ENCODE results near the gene LPO.
A peak's percentile ranks its signal among the peaks of the same experiment; 100 is the strongest.

LPO gene

DNA sequence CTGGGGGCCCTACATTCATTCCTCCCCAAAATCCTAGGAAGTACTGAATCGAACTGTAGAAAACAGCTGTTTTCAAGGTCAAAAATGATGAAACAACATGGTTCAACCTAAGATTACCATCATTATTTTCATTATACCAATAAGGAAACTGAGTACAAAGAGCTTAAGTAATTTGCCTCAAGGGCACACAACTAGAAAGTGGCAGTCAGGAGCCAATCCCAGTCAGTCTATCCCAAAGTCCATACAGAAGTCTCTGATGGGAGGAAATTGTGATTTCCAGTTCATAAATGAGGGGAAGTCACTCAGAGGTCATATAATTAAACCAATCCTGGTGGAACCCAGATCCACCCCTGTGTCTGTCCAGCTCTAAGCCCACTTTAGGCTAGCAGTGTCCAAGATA, 8.4 kb downstream of the LPO start:
- Histone ChIP-seq H3K36me3 (ENCODE audit: insufficient read depth, low read length) (no peaks in the 10 kb centered on the region), H3K27ac (ENCODE audit: low read depth, low read length) (no peak overlapping the region), H3K9me3 (ENCODE audit: low read length) (no peaks in the 10 kb centered on the region), H3K27me3 (ENCODE audit: control insufficient read depth in 1 of 2, insufficient read depth in 2 of 2, low read length in 2 of 2) (peaks cover 5 to 19% of the 10 kb centered on the region in 2 donors), H3K4me1 (ENCODE audit: insufficient read depth, low read length) (no peaks in the 10 kb centered on the region), H3K4me3 (ENCODE audit: low read depth in 1 of 2, low read length in 2 of 2) (no peak overlapping the region), H3K9ac (ENCODE audit: low read length) (no peak overlapping the region)

DNA sequence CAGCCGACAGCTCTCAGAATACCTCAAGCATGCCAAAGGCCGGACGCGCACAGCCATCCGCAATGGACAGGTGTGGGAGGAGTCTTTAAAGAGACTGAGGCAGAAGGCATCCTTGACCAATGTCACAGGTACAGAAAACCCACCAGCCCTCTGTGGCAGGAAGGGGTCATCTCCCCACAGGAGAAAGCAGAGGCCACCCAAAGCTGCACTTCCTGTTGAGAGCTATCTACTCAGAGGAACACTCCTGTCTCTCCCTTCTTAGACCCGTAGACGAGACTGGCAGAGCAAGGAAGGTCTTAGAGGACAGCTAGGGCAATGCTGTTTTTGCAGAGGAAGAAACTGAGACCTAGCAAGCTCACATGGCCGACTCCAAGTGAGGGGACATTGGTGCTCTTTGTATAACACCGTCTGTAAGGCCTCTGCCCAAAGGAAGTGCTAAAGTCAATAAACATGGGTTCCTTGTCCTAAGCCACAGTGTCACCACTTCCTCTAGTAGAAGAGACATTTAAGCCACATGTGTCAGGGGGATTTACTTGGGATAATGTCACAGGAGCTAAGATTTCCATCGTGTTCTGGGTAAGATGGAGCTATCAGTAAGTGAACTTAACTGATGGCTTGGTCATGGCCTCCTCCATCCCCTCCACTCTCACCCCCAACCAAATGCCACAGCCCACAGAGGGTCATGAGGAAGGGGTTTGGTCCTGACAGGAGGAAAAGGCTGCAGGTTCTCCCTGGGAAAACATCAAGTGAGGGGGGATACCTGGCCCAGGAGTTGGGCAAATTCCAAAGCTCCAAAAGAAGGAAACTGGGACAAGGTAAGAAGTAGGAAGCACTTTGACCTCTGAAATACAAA, 9.4 kb downstream of the LPO start:
- Histone ChIP-seq H3K9ac (ENCODE audit: low read length) (no peak overlapping the region), H3K4me3 (ENCODE audit: low read depth in 1 of 2, low read length in 2 of 2) (no peak overlapping the region), H3K27me3 (ENCODE audit: control insufficient read depth in 1 of 2, insufficient read depth in 2 of 2, low read length in 2 of 2) (peaks cover 2 to 22% of the 10 kb centered on the region in 2 donors), H3K4me1 (ENCODE audit: insufficient read depth, low read length) (no peaks in the 10 kb centered on the region), H3K9me3 (ENCODE audit: low read length) (no peaks in the 10 kb centered on the region), H3K36me3 (ENCODE audit: insufficient read depth, low read length) (no peaks in the 10 kb centered on the region), H3K27ac (ENCODE audit: low read depth, low read length) (no peak overlapping the region)

GRCh38 chr17:58248955-58249269, 10.5 kb downstream of the LPO start:
- H3K9ac ChIP-seq (ENCODE audit: low read length) = no peak overlapping the region
- H3K4me3 ChIP-seq (ENCODE audit: low read depth in 1 of 2, low read length in 2 of 2) = peak overlapping the region in 1 of 2 donors; percentile 58

GRCh38 chr17:58249270-58250133, 11.1 kb downstream of the LPO start:
- peaks cover 0 to 22% of the 10 kb centered on the region in 2 donors for H3K27me3 ChIP-seq (ENCODE audit: control insufficient read depth in 1 of 2, insufficient read depth in 2 of 2, low read length in 2 of 2)
- H3K4me1 ChIP-seq (ENCODE audit: insufficient read depth, low read length) = no peaks in the 10 kb centered on the region
- no peaks in the 10 kb centered on the region for H3K36me3 ChIP-seq (ENCODE audit: insufficient read depth, low read length)
- peak overlapping the region; percentile 29 to 58 for H3K4me3 ChIP-seq (ENCODE audit: low read depth in 1 of 2, low read length in 2 of 2)
- no peaks in the 10 kb centered on the region for H3K9me3 ChIP-seq (ENCODE audit: low read length)
- no peak overlapping the region for H3K27ac ChIP-seq (ENCODE audit: low read depth, low read length)
- H3K9ac ChIP-seq (ENCODE audit: low read length) = no peak overlapping the region

More at GRCh38 chr17:58248955-58249269, 10.5 kb downstream of the LPO start:
- Histone ChIP-seq H3K27ac (ENCODE audit: low read depth, low read length) (no peak overlapping the region), H3K4me1 (ENCODE audit: insufficient read depth, low read length) (no peaks in the 10 kb centered on the region), H3K36me3 (ENCODE audit: insufficient read depth, low read length) (no peaks in the 10 kb centered on the region), H3K27me3 (ENCODE audit: control insufficient read depth in 1 of 2, insufficient read depth in 2 of 2, low read length in 2 of 2) (peaks cover 0 to 22% of the 10 kb centered on the region in 2 donors), H3K9me3 (ENCODE audit: low read length) (no peaks in the 10 kb centered on the region)

DNA sequence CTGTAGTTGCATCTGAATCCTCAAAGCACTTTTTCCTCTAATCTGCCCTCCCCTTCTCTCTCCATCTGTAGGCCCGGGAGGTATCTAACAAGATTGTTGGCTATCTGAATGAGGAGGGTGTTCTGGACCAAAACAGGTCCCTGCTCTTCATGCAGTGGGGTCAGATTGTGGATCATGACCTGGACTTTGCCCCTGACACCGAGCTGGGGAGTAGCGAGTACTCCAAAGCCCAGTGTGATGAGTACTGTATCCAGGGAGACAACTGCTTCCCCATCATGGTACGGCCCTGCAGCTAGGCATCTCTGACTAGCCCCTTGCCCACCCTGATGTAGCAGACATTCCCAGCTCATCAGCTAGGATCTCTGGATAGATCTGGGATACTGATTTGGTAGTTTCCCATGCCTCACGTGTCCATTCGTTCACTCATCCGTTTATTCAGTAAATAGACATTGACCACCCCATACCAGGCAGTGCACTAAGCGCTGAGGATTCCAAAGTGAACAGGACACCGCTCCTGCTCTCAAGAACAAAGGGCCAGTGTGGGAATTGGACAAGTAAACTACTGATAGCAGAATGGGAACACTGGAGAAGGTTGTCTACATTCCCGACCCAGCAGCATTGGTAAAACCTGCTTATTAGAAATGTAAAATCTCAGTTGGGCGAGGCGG, 12.1 kb downstream of the LPO start:
- H3K4me1 ChIP-seq (ENCODE audit: insufficient read depth, low read length) = no peaks in the 10 kb centered on the region

GRCh38 chr17:58252141-58252540, 13.8 kb downstream of the LPO start:
- H3K27ac ChIP-seq (ENCODE audit: low read depth, low read length) = no peak overlapping the region
- H3K27me3 ChIP-seq (ENCODE audit: control insufficient read depth in 1 of 2, insufficient read depth in 2 of 2, low read length in 2 of 2) = peaks cover 0 to 32% of the 10 kb centered on the region in 2 donors
- H3K4me1 ChIP-seq (ENCODE audit: insufficient read depth, low read length) = no peaks in the 10 kb centered on the region
- no peak overlapping the region for H3K9ac ChIP-seq (ENCODE audit: low read length)
- H3K4me3 ChIP-seq (ENCODE audit: low read depth in 1 of 2, low read length in 2 of 2) = no peak overlapping the region
- H3K9me3 ChIP-seq (ENCODE audit: low read length) = no peaks in the 10 kb centered on the region
- H3K36me3 ChIP-seq (ENCODE audit: insufficient read depth, low read length) = no peaks in the 10 kb centered on the region

More for the DNA sequence above, 12.1 kb downstream of the LPO start:
- Histone ChIP-seq H3K27ac (ENCODE audit: low read depth, low read length) (no peak overlapping the region), H3K4me3 (ENCODE audit: low read depth in 1 of 2, low read length in 2 of 2) (no peak overlapping the region), H3K27me3 (ENCODE audit: control insufficient read depth in 1 of 2, insufficient read depth in 2 of 2, low read length in 2 of 2) (peaks cover 0 to 31% of the 10 kb centered on the region in 2 donors), H3K36me3 (ENCODE audit: insufficient read depth, low read length) (no peaks in the 10 kb centered on the region), H3K9ac (ENCODE audit: low read length) (no peak overlapping the region), H3K9me3 (ENCODE audit: low read length) (no peaks in the 10 kb centered on the region)

- no peaks in the 10 kb centered on the region for H3K4me1 ChIP-seq (ENCODE audit: insufficient read depth, low read length)
- H3K27ac ChIP-seq (ENCODE audit: low read depth, low read length) = no peak overlapping the region
- H3K9me3 ChIP-seq (ENCODE audit: low read length) = no peaks in the 10 kb centered on the region
- no peak overlapping the region for H3K9ac ChIP-seq (ENCODE audit: low read length)
- no peaks in the 10 kb centered on the region for H3K36me3 ChIP-seq (ENCODE audit: insufficient read depth, low read length)
- no peak overlapping the region for H3K4me3 ChIP-seq (ENCODE audit: low read depth in 1 of 2, low read length in 2 of 2)
- peaks cover 0 to 32% of the 10 kb centered on the region in 2 donors for H3K27me3 ChIP-seq (ENCODE audit: control insufficient read depth in 1 of 2, insufficient read depth in 2 of 2, low read length in 2 of 2)
Observed at GRCh38 chr17:58253082-58253481, 14.7 kb downstream of the LPO start.

DNA sequence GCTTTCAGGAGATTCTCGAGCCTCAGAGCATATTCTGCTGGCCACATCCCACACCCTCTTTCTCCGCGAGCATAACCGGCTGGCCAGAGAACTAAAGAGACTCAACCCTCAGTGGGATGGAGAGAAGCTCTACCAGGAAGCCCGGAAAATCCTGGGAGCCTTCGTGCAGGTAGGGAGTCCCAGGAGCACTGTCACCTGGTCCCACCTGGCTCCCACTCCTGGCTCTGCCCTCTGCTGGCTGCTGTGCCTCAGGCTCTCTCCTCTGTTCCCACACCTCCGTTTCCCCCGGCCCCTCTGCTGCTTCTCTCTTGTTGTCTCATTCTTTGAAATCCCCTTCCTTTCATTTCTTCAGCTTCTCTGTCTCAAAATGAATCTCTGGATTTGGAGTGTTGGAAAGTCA, 16.4 kb downstream of the LPO start:
- no peak overlapping the region for H3K9ac ChIP-seq (ENCODE audit: low read length)
- H3K36me3 ChIP-seq (ENCODE audit: insufficient read depth, low read length) = no peaks in the 10 kb centered on the region
- no peaks in the 10 kb centered on the region for H3K9me3 ChIP-seq (ENCODE audit: low read length)
- no peak overlapping the region for H3K4me3 ChIP-seq (ENCODE audit: low read depth in 1 of 2, low read length in 2 of 2)
- H3K27me3 ChIP-seq (ENCODE audit: control insufficient read depth in 1 of 2, insufficient read depth in 2 of 2, low read length in 2 of 2) = peaks cover 0 to 22% of the 10 kb centered on the region in 2 donors
- H3K27ac ChIP-seq (ENCODE audit: low read depth, low read length) = no peak overlapping the region
- no peaks in the 10 kb centered on the region for H3K4me1 ChIP-seq (ENCODE audit: insufficient read depth, low read length)

- H3K4me3 ChIP-seq (ENCODE audit: low read depth in 1 of 2, low read length in 2 of 2) = no peak overlapping the region
- H3K27me3 ChIP-seq (ENCODE audit: control insufficient read depth in 1 of 2, insufficient read depth in 2 of 2, low read length in 2 of 2) = peaks cover 4 to 7% of the 10 kb centered on the region in 2 donors
- no peak overlapping the region for H3K9ac ChIP-seq (ENCODE audit: low read length)
- H3K9me3 ChIP-seq (ENCODE audit: low read length) = no peaks in the 10 kb centered on the region
- no peak overlapping the region for H3K27ac ChIP-seq (ENCODE audit: low read depth, low read length)
- H3K36me3 ChIP-seq (ENCODE audit: insufficient read depth, low read length) = no peaks in the 10 kb centered on the region
- H3K4me1 ChIP-seq (ENCODE audit: insufficient read depth, low read length) = no peaks in the 10 kb centered on the region
Observed at GRCh38 chr17:58262149-58262548, 23.8 kb downstream of the LPO start.

- no peak overlapping the region for H3K4me3 ChIP-seq (ENCODE audit: low read depth in 1 of 2, low read length in 2 of 2)
- H3K9ac ChIP-seq (ENCODE audit: low read length) = no peak overlapping the region
- no peaks in the 10 kb centered on the region for H3K4me1 ChIP-seq (ENCODE audit: insufficient read depth, low read length)
- no peak overlapping the region for H3K27ac ChIP-seq (ENCODE audit: low read depth, low read length)
- no peaks in the 10 kb centered on the region for H3K36me3 ChIP-seq (ENCODE audit: insufficient read depth, low read length)
- H3K9me3 ChIP-seq (ENCODE audit: low read length) = no peaks in the 10 kb centered on the region
- H3K27me3 ChIP-seq (ENCODE audit: control insufficient read depth in 1 of 2, insufficient read depth in 2 of 2, low read length in 2 of 2) = peaks cover 4 to 7% of the 10 kb centered on the region in 2 donors
Observed at GRCh38 chr17:58263773-58264172, 25.4 kb downstream of the LPO start.

- H3K36me3 ChIP-seq (ENCODE audit: insufficient read depth, low read length) = no peaks in the 10 kb centered on the region
- no peaks in the 10 kb centered on the region for H3K4me1 ChIP-seq (ENCODE audit: insufficient read depth, low read length)
- peaks cover 4 to 7% of the 10 kb centered on the region in 2 donors for H3K27me3 ChIP-seq (ENCODE audit: control insufficient read depth in 1 of 2, insufficient read depth in 2 of 2, low read length in 2 of 2)
- H3K27ac ChIP-seq (ENCODE audit: low read depth, low read length) = no peak overlapping the region
- no peak overlapping the region for H3K4me3 ChIP-seq (ENCODE audit: low read depth in 1 of 2, low read length in 2 of 2)
- H3K9me3 ChIP-seq (ENCODE audit: low read length) = no peaks in the 10 kb centered on the region
- H3K9ac ChIP-seq (ENCODE audit: low read length) = no peak overlapping the region
Observed at GRCh38 chr17:58264407-58265103, 26.2 kb downstream of the LPO start.

Data from muscle layer of colon (tissue), 2 donors.